Fibroblast of peridontal ligament (primary cell): ENCODE results near the gene PPFIBP1.

Experiments
- DNase-seq: peaks from one replicate; pipeline ENCODE4 v3.0.0-alpha.2; 2010; ENCODE audit errors: extremely low read depth

Gene PPFIBP1

DNA sequence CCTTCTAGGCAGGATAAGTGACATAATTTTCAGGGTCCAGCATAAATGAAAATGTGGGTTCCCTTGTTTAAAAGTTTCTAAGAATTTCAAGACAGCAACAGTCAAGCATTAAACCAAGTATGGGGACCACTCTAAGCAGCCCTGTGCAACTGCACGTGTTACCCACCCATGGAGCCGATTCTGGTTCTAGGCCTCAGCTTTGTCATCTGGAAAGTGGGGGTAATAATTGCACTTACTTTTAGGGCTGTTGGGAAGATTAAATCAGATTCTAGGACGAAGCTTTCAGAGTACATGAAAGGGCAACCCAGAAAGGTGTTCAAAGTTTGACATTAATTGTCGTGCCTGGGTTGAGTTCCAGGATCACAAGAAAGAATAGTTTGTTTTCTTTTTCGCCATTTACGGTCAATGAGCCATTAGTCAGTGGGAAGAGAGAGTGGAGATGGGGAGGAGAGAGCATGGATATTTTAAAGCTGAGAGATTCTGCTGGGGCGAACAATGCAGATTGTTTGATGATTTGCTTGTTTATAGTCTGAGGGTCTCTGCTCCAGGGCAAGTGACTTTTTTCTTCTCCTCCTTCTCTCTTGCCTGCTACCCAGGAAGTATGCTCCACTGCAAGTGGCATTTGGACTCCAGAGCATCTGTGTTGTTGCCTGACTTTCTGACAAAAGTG lies 10.7 kb upstream of the PPFIBP1 start:
- no peak for DNase-seq

GRCh38 chr12:27515671-27516070 lies 8.3 kb upstream of the PPFIBP1 start:
- no peak for DNase-seq

DNA sequence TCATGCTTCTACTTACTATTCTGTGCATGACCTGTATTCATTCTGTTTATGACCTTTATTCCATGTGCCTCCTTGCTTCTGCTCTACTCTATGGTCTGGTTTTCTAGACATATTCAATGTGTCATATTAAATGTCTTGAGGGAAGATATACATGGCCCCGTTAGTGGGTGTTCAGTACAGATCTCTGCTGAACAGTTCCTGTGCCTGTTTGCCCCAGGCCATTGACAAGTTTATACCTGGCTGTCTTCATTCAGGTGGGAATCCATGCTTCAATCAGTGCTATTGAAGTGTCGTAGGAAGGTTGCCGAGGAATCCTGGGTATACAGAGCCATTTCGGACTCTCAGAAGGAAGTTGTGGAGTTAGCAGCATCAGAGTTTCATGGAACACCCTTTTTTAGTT lies 7.4 kb upstream of the PPFIBP1 start:
- no peak for DNase-seq

DNA sequence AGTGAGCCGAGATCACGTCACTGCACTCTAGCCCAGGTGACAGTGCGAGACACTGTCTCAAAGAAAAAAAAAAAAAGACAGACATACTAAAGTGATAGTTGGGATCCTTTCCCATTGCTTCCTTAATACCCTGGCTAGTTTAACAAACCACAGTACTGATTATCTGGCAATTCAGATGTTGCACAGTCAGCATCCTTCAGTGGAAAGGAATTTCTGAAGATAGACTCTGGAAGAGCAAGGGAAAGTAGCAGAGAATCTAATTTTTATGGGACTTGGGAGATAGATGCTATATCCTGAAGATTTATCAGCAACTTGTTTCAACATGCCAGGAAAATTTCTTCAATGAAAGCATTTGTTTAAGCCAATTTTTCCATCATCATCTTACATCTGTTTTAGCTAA lies 6.5 kb upstream of the PPFIBP1 start:
- DNase-seq = peak; percentile 44

- DNase-seq = no peak
These were observed 5.9 kb upstream of the PPFIBP1 start for GRCh38 chr12:27517961-27518665.

DNA sequence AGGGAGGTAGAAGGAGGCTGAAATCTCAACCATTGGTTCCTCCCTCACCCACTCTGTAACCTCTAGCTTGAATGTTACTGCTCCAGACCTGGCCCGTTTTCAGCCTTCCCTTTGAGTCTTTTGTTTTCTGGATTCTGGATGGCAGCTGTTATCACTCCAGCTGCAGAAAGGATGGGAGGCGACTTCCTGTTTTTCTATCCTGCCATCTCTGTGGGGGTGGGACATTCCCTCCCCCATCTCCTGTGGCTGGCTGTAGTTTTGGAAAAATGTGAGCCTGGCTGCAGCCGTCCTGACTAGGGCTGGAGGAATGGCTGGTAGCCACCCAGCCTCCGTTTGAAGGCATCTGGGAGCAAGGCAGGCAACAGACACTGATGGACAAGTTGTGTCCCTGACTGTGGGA lies 2.9 kb upstream of the PPFIBP1 start:
- peak; percentile 52 for DNase-seq

- no peak for DNase-seq
These were observed 2.0 kb upstream of the PPFIBP1 start for GRCh38 chr12:27521981-27522380.

GRCh38 chr12:27523305-27523641 lies 733 bp upstream of the PPFIBP1 start:
- DNase-seq = no peak

- DNase-seq = no peak
These were observed 459 bp downstream of the PPFIBP1 start for GRCh38 chr12:27524494-27524835.

DNA sequence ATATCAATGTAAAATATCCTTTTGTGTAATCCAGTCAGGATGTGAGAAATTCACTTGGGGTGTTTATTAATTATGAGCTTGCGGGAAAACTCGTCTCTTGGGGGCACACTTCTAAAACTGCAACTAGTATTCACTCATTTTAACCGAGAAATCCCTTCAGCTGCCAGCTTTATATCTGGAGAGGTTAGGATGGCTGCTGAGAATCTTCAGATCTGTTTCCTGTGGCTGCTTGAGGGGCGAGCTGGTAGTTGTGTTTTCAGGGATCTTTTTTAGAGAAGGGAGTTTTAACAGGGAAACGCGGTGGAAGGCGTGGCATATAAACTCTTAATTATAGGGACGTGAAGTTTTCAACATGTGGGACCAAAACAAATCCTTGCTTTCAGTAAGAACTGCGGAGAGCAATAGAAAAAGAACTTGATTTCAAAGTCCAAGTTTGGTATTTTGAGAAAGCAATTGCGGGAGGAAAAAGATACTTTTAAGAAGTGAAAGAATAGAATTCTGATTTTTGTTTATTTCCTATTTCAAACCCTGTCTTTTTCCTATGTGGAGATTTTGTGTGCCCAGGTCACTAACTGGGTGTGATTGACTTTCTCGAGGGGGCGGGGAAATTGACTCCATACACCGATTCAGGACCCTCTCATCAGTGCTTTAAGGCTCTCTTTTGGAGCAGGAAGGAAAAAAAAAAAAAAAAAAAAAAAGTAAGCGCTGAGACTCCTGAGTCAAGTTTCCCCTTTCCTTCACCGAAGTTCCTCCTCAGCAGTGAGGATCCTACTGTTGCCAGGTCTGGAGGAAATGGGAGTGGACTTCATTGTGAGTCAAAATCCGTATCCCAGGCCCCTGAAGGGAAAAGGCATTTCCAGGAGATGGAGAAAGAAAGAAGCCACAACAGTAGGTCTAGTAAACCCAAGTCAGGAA lies 1.1 kb downstream of the PPFIBP1 start:
- peak; percentile 71 for DNase-seq

DNA sequence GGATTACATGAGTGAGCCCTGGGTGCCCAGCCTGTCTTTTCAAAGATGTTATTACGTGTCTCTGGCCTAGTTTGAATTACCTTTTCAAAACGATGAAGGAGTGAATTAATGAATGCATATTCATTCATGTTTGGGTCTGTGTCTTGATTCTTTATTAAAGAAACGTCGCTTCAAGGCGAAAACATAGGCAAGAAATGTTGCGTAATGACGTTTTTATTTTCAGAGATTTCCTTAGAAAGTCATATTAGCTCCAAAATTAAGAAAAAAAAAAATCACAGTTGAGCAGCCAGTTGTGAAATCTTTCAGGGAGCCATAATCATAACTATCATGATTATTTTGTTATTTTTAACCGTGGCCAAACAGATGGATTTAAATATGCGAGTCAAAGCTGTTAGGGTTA lies 3.5 kb downstream of the PPFIBP1 start:
- no peak for DNase-seq

DNA sequence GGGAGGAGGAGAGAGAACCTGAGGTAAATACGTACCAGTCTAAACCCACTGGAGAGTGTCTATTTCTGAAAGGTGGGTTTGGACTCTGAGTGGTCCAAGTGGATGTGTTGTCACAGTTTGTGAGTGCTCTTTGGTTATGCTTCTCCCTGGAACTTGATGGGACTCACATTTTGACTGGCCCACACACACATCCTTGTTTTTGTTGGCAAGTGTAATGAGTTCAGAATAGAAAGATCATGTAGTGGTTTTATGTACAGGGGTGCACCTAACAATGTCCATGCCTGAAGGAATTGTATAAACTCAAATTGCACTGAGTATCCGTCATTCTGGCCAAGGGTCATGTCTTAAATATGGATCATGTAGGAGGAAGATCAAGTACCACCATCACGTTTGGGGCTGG lies 4.8 kb downstream of the PPFIBP1 start:
- no peak for DNase-seq

DNA sequence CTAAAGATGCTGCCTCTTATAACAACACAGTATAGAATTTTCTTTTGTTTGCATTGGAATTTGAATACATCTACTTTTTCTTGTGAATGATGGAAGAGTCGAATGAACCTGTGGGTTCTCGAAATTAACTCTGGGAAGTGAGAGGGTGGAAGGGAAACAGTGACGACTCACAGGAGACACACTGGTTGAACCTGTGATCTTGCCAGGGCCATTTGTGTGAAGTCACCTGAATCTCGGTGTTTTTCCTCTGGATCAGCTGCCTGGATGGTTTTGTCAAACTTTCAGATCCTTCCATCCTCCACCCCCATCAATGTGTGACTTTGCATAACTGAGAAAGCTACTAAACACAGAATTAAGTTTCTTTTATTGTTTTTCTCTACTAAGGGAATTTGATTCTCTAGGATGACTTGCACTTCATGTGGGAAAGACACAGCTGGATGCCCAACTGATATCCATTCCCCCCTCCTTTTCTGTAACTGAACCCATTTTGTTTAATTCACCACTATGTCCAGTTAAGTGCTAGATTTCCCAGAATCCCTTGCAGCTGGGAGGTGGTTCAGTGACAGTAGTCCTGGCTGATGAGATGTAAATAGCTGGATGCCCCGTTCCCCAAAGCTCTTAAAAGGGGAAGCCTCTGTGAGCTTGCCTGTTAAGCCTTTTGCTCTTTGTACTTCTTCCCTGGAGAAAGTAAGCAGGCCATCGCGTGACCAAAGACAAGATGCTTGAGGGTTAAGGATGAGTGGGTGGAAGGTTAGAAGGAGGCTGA lies 6.3 kb downstream of the PPFIBP1 start:
- DNase-seq = peak; percentile 33

GRCh38 chr12:27531896-27532295 lies 7.9 kb downstream of the PPFIBP1 start:
- no peak for DNase-seq

DNA sequence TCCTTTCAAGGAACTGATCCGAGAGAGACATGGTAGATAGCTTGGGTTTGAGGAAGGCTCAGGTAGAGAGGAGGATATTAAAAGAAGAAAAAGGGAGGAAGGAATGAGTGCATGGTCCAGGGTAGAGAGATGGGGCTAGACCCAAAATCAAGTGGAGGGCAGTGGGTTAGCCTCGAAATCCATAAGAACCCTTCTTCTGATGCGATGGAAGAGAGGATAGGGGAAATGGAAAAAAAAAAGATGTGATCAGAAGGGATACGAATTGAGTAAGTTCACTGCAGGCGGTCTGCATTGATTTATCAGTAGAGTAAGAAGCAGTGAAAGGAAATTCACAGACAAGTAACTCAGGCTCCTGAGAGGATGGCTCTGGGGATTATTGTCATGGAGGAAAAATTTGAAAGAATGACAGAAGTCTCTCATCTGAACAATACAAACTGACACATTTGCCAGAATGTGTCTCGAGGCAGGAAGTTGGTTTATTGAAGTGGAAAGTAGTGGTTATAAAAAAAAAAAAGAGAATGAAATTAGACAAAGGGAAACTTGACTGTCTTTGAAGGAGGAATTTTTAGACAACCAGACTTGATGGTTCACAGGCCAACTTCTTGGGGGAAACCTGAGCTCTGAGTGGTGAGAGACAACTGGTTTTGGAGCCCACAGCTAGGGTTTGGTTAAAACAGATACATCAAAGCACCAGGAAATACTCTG lies 10.2 kb downstream of the PPFIBP1 start:
- no peak for DNase-seq

GRCh38 chr12:27534765-27535161 lies 10.8 kb downstream of the PPFIBP1 start:
- DNase-seq = no peak

DNA sequence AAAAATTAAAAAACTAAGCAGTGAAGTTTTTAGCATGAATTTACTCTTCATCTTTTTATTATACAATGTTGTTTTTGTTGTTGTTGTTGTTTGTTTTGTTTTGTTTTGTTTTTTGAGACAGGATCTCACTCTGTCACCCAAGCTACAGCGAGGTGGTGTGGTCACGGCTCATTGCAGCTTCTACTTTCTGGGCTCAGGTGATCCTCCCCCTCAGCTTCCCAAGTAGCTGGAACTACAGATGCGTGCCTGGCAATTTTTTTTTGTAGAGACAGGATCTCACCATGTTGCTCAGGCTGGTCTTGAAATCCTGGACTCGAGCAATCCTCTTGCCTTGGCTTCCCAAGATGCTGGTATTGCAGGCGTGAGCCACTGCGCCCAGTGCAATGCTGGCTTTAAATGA lies 11.3 kb downstream of the PPFIBP1 start:
- no peak for DNase-seq

- no peak for DNase-seq
These were observed 14.1 kb downstream of the PPFIBP1 start for GRCh38 chr12:27537855-27538675.

- peak; percentile 43 for DNase-seq
These were observed 15.2 kb downstream of the PPFIBP1 start for GRCh38 chr12:27539191-27539631.

GRCh38 chr12:27541031-27541719 lies 17.2 kb downstream of the PPFIBP1 start:
- DNase-seq = no peak
